HL-60 (cell line): ENCODE measurements around the gene AKR7A3.

ENCODE experiments used
- CTCF ChIP-seq: IDR thresholded peaks from one replicate; pipeline ENCODE4 v1.5.1; 2011; ENCODE audit warnings: low read length, control low read depth, inconsistent platforms; ENCODE audit not compliant: insufficient read depth
- GABPA ChIP-seq: IDR thresholded peaks from 2 replicates; pipeline ENCODE4 v1.6.1; 2012; ENCODE audit warnings: low read depth
- POLR2AphosphoS5 ChIP-seq: IDR thresholded peaks from 2 replicates; pipeline ENCODE4 v1.6.1; 2012; ENCODE audit warnings: low read depth
- REST ChIP-seq: IDR thresholded peaks from 2 replicates; pipeline ENCODE4 v1.6.1; 2012; ENCODE audit warnings: low read depth; ENCODE audit not compliant: insufficient replicate concordance

- TF ChIP-seq CTCF (no peak), POLR2AphosphoS5 (no peak), GABPA (no peak), REST (no peak)
Measured at GRCh38 chr1:19307794-19308508, 19.4 kb upstream of the AKR7A3 start.
